Measurements from ENCODE around the gene TBC1D3D.
"Not testable (repeated sequence)": the region's sequence is repeated elsewhere in the genome, so short reads cannot be mapped to it uniquely, and the experiment has no call there.

The TBC1D3D gene

DNA sequence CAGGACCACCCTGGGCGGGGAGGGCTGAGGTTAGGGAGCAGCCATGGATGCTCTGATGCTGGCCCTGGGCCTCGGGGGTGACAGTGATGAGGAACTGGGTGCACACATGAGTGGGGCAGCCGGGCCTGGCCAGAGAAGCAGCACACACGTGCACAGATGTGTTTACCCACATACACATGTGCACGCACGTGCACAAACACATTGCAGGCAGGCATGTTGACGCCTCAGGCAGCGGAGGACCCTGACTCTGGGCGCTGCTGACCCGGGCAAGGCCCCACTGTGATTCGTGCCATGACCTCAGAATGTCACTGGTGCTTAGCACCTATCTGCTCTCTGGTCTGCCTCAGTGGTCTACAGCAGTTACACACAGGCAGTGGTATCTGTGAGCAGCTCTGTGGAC lies at the start of gene TBC1D3D:
TSS of gene TBC1D3D (plus strand) at position 301 of the 400 bp plus-strand sequence. CDS start 1,585 bp downstream, outside the sequence.
- H3K4me3 ChIP-seq; H3K9me3 ChIP-seq (ENCODE audit: low read depth, low read length); H3K27ac ChIP-seq; H3K36me3 ChIP-seq (ENCODE audit: insufficient read depth, low read length); DNase-seq (ENCODE audit: low read depth, low spot score); H3K9ac ChIP-seq (ENCODE audit: insufficient read length): not testable (repeated sequence)

DNA sequence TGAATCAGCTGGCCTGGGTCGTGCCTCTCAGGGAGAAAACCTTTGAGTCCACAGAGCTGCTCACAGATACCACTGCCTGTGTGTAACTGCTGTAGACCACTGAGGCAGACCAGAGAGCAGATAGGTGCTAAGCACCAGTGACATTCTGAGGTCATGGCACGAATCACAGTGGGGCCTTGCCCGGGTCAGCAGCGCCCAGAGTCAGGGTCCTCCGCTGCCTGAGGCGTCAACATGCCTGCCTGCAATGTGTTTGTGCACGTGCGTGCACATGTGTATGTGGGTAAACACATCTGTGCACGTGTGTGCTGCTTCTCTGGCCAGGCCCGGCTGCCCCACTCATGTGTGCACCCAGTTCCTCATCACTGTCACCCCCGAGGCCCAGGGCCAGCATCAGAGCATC lies 14.8 kb upstream of the TBC1D3D start, which contains the start of gene TBC1D3L:
TSS of gene TBC1D3L (minus strand) at position 101 of the 400 bp plus-strand sequence. CDS start 1,540 bp downstream, outside the sequence.
- not testable (repeated sequence) for H3K4me3 ChIP-seq; H3K36me3 ChIP-seq (ENCODE audit: insufficient read depth, low read length); H3K9me3 ChIP-seq (ENCODE audit: low read depth, low read length); DNase-seq (ENCODE audit: low read depth, low spot score); H3K27ac ChIP-seq; H3K9ac ChIP-seq (ENCODE audit: insufficient read length)
